Measurements from ENCODE around the gene ARPC1B.

Gene ARPC1B

DNA sequence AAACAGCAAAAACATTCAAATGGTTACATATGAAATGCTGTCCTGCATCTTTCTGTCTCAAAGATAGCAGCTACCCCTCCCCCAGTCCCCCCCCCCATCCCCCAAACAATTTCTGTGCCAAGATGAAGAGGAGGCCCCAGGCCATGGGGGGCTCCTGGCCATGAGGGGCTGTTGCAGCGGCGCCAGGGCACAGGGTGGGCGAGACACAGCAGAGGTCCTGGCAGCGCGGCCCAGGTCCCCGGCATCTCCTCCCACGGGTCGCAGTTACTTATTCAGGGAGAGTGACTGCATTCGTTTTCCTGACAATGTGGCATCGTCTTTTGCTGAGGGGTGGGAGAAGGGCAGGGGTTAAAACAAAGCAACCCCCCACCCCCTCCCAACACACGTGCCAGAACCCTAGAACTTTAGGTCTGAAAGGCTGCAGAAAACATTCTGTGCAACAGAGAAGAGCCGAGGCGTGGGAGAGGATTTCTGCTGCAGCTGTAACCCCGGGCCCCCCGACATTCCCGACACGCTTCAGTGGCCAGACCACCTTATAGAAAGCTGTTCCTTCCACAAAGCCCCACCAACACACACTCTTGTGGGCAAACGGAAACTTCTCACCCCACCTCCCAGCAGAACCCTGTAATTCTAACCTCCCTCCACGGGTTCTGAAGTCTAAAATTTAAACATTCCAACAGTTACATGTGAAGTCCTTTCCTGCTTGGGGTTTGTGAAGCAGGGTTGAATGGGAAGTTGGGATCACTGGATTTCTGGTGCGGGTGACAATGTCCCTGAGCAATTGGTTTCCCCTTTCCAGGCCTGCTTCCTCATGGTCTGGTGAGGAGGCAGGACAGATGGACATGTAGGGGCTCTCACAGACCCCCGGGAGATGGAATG lies 22.1 kb downstream of the ARPC1B start:
- H3K4me3 ChIP-seq (replicated peaks in 1 of 2; ENCODE audit: low read depth in 2 of 2, low read length in 2 of 2): no peak overlapping the region
- TF ChIP-seq, protein P1, sequence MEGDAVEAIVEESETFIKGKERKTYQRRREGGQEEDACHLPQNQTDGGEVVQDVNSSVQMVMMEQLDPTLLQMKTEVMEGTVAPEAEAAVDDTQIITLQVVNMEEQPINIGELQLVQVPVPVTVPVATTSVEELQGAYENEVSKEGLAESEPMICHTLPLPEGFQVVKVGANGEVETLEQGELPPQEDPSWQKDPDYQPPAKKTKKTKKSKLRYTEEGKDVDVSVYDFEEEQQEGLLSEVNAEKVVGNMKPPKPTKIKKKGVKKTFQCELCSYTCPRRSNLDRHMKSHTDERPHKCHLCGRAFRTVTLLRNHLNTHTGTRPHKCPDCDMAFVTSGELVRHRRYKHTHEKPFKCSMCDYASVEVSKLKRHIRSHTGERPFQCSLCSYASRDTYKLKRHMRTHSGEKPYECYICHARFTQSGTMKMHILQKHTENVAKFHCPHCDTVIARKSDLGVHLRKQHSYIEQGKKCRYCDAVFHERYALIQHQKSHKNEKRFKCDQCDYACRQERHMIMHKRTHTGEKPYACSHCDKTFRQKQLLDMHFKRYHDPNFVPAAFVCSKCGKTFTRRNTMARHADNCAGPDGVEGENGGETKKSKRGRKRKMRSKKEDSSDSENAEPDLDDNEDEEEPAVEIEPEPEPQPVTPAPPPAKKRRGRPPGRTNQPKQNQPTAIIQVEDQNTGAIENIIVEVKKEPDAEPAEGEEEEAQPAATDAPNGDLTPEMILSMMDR (IDR thresholded peaks at IDR 0.05; ENCODE audit: low read depth, low read length): no peak
- DNase-seq (ENCODE audit: low read depth in 2 of 2): no peak

DNA sequence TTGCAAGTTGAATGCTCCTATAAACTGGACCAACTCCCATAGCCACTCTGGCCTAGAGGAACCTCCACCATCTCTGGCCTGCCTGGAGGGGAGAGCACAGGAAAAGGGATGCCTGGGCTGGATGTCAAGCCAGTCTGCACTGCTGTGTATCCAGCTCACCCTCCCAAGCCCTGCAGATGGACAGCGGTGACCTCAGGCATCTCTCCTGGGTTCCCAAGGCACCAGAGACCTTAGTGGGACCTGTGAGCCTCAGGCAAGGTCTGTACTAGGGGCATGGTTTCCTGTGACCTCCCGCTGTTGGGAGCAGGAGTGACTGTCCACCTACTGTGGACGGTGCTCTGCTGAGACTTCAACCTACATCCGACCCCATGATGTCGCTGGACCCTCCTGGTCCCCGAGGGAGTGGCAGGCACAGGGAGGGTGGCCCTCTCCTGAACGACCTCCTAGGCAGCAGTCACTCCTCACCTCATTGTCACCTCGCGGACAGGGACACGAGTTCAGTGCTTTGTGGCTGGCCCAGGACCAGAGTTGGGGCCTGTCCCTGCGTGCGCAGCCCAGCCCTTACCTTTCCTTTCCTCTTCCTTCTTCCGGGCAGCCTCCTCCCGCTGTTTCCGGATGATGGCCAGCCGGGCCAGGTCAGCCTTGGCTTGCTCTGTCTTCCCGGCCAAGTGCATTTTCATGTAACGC lies 22.9 kb downstream of the ARPC1B start:
- TF ChIP-seq, protein P1 (IDR thresholded peaks at IDR 0.05; ENCODE audit: low read depth, low read length): no peak
- H3K4me3 ChIP-seq (replicated peaks in 1 of 2; ENCODE audit: low read depth in 2 of 2, low read length in 2 of 2): no peak overlapping the region

DNA sequence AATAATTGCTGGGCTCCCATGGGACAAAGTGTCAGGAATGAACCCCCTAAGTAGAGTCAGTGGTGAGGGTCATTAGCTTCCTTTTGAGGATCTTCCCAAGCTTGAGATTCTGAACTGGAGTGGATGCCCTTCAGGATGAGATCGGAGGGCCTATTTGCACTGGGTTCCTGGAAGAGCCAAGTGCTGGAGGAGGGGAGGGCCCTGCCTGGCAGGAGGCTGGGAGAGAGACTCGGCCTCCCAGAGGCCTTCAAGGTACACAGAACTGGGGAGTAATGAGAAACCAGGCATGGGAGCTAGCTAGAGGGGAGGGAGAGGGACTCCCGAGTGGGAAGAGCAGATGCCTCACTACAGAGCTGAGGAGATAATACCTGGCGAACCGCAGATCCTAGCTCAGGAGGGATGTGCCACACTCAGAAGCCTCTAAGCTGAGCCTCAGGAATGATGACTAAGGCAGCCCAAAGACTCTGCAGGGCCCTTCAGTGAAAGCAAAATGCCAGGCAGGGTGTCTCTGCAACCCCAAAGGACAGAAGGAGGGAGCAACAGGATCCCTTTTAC lies 24.4 kb downstream of the ARPC1B start:
- no peak for DNase-seq (ENCODE audit: low read depth in 2 of 2)
- TF ChIP-seq, protein P1 (IDR thresholded peaks at IDR 0.05; ENCODE audit: low read depth, low read length): no peak
- no peak overlapping the region for H3K4me3 ChIP-seq (replicated peaks in 1 of 2; ENCODE audit: low read depth in 2 of 2, low read length in 2 of 2)

More for the DNA sequence above, 22.9 kb downstream of the ARPC1B start:
- DNase-seq (ENCODE audit: low read depth in 2 of 2): no peak

DNA sequence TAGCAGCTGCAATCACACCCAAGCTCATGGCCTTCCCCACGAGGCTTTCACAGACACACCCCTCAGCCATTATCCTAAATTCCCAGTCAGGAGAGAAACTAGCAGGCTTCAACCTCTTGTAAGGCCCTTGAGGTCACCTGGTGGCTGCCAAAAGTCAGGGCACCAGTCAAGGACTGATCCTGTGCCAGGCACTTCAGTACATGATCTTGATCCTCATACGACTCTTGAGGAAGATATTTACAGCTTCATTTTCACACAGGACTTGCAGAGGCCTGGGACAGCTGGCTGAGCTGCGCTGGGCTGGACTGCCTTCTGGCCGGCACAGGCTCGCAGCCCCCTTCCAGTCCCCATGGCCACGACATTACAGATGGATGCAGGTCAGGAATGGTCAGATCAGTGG lies 25.1 kb downstream of the ARPC1B start:
- no peak overlapping the region for H3K4me3 ChIP-seq (replicated peaks in 1 of 2; ENCODE audit: low read depth in 2 of 2, low read length in 2 of 2)
- no peak for DNase-seq (ENCODE audit: low read depth in 2 of 2)
- TF ChIP-seq, protein P1 (IDR thresholded peaks at IDR 0.05; ENCODE audit: low read depth, low read length): no peak

DNA sequence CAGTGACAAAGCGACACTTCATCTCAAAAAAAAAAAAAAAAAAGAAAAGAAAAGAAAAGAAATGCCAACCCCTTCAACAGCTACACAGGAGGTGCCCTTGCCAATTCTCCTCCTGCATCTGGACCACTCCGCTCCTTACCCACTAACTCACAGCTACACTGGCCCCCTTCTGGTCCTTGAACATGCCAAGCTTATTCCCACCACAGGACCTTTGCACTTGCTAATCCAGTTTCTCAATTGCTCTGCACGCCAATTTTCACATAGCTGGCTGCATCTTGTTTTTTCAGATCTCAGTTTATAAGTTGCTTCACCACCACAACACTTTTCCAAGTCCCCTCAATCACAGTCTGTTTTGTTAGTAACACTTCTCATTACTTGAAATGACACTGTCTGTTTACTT lies 28.3 kb downstream of the ARPC1B start:
- H3K4me3 ChIP-seq (replicated peaks in 1 of 2; ENCODE audit: low read depth in 2 of 2, low read length in 2 of 2): no peak overlapping the region

DNA sequence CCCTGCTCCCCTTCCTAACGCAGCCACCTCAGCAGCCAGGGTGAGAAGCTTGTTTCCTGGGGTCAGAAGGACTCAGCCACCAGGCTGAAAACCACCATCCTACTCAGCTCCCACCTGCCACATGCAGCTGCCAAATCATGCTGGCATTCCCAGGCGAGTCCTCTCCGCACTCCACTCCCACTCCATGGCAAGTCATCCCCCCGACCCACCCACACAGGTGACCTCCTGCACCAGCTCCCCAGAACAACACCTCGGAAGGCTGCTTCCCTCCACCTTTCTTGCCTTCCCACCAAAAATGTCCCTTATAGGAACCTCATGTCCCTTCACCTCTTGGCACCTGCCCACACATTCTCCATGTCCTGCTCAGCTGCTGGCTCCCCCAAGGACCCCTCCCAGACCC lies 29.2 kb downstream of the ARPC1B start:
- TF ChIP-seq, protein P1 (IDR thresholded peaks at IDR 0.05; ENCODE audit: low read depth, low read length): no peak
- no peak overlapping the region for H3K4me3 ChIP-seq (replicated peaks in 1 of 2; ENCODE audit: low read depth in 2 of 2, low read length in 2 of 2)
- no peak for DNase-seq (ENCODE audit: low read depth in 2 of 2)

More for the DNA sequence above, 28.3 kb downstream of the ARPC1B start:
- DNase-seq (ENCODE audit: low read depth in 2 of 2): no peak
- TF ChIP-seq, protein P1 (IDR thresholded peaks at IDR 0.05; ENCODE audit: low read depth, low read length): no peak

Data from cardiac fibroblast (primary cell).